GM04503 (cell line): Measurements from ENCODE around the gene NBEAL1.
"Not testable (repeated sequence)": the region's sequence is repeated elsewhere in the genome, so short reads cannot be mapped to it uniquely, and the experiment has no call there.

Experiments used
- DNase-seq: peaks from one replicate; pipeline ENCODE4 v3.0.0-alpha.2; 2012; ENCODE audit warnings: low read depth

The NBEAL1 gene

DNA sequence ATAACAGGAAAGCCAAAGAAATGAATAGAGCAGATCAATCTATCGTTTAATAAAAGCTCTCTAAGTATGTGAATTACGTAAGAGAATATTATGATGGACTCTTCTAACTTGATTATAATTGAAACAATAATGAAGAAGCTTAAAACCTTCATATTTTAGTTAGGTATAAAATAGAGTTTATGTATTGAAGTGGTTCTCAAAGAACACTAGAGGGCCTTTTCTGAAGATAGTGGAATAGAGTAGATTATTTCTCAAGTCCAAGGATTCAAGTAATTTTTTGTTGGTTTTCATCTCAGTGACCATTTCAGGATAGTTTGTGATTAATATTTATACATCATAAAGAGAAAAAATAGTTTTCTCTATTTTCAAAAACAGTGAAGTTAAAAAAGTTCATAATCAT lies 97.7 kb downstream of the NBEAL1 start:
- no peak for DNase-seq

GRCh38 chr2:203115201-203115700 lies 100.6 kb downstream of the NBEAL1 start:
- DNase-seq, result not testable (repeated sequence)

GRCh38 chr2:203122317-203122986 lies 107.8 kb downstream of the NBEAL1 start:
- DNase-seq, result no peak

DNA sequence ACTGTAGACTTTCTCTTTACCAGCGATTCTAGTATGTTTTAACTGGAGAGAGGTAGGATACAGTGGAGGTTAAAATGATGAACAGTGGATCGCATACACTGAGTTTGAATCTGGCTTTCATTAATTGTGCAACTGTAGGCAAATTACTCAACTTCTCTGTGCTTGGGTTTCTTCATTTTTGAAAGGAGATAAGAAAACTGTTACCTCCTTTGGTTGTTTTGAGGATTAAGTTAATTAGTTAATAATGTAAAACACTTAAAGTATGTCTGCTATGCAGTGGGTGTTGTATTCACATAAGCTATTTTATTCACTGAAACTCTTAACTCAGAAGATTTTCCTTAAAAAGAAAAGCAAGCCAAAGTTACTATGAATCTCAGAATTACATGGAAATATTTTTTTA lies 112.3 kb downstream of the NBEAL1 start:
- DNase-seq, result peak; percentile 5

DNA sequence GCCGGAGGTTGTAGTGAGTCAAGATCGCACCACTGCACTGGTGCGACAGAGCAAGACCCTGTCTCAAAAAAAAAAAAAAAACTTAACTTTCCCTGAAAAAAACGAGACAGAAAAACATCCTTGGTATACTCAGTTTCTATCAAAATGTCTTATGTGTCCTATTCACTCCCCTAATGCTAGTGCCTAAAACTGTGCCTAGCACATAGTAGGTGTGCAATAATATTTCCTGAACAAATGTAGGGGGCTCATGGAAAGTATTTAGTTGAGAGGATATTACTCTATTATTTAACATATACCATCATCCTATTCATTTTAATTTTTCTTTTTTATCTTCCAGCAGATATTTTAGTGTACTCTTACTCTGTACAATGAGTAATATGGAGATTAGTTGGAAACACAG lies 120.4 kb downstream of the NBEAL1 start:
- no peak for DNase-seq

- no peak for DNase-seq
Measured at GRCh38 chr2:203143391-203143790, 128.7 kb downstream of the NBEAL1 start.

- no peak for DNase-seq
Measured at GRCh38 chr2:203149194-203149593, 134.5 kb downstream of the NBEAL1 start.

- no peak for DNase-seq
Measured at GRCh38 chr2:203155406-203155805, 140.7 kb downstream of the NBEAL1 start.

DNA sequence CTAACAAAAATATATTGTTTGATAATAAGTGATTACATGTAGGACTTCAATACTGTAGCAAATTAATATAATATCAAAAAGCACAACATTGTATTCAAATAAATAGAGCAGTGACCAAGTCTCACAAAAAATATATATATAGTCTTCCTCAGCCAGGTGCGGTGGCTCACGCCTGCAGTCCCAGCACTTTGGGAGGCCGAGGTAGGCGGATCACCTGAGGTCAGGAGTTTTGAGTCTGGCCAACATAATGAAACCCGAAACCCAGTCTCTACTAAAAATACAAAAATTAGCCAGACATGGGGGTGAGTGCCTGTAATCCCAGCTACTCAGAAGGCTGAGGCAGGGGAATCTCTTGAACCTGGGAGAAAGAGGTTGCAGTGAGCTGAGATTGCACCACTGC lies 148.0 kb downstream of the NBEAL1 start:
- DNase-seq, result not testable (repeated sequence)

- peak; percentile 3 for DNase-seq
Measured at GRCh38 chr2:203164311-203164935, 149.7 kb downstream of the NBEAL1 start.

GRCh38 chr2:203167751-203168150 lies 153.1 kb downstream of the NBEAL1 start:
- no peak for DNase-seq

DNA sequence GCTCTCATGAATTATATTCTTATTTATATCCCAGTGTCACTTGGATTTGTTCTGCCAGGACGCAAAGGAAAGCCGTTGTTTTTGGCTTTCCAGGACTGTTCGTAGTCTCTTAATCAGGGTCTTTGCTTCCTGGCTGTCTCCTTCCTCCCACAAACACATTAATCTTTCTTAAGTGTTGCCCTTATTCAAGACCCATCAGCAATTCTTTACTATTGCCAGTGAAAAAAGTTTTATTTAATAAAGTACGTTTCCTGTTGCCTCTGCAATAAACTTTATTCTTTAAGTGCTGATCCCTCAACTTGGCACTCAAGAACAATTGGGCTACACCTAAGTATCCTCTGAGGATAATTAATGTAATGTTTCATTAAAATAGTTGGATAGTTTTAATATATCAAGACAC lies 155.8 kb downstream of the NBEAL1 start:
- DNase-seq, result no peak

DNA sequence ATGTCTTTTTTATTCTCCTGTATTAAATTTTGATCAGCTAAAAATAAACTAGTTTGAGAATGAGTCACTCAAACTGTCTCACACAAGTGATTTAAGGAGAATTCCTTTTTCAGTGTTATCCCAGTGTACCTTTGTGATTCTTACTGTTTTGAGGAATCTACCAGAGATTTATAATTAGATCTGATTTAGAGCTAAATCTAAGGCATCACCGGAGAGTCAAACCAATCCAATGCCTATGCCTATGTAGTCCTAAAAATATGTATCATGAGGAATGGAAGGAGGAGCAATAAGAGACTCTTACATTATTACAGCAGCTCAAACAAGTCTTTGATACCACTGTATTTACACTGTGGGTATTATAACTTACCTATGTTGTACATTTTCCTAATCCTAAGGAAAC lies 160.7 kb downstream of the NBEAL1 start:
- no peak for DNase-seq

DNA sequence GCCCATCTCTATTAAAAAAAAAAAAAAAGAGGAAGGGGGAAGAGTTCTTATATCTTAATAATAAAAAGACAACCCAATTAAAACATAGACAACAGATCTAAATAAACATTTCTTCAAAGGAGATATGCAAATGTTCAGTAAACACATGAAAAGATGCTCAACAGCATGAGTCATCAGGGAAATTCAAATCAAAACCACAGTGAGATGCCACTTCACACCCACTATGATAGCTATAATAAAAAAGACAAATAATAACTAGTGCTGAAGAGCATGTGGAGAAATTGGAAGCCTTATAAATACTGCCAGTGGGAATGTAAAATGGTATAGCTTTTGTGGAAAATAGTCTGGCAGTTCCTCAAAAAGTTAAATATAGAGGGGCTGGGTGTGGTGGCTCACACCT lies 162.7 kb downstream of the NBEAL1 start:
- peak; percentile 9 for DNase-seq

DNA sequence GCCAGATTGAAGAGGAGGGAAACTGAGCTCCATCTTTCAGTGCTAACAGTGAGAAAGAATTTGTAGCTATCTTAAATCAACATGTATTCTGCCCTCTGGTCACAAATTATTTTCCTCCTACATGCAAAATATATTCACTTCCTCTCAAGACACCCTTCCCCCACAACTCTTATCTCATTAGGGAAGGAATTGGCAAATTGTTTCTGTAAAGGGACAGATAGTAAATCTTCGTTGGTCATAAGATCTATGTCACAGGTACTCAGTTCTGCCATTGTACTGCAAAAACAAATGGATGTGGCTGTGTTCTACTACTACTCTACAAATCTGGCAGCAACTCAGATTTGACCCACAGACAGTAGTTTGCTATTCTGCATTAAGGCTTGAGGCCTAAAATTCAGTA lies 171.2 kb downstream of the NBEAL1 start:
- no peak for DNase-seq

DNA sequence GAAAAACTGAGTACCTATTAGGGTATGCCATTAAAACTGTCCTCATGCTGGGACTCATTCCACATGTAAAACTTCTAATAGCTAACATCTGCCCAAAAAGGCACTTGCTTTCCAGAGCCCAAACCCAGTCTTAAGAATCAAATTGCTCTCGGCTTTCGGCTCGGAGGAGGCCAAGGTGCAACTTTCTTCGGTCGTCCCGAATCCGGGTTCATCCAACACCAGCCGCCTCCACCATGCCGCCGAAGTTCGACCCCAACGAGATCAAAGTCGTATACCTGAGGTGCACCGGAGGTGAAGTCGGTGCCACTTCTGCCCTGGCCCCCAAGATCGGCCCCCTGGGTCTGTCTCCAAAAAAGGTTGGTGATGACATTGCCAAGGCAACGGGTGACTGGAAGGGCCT lies 175.9 kb downstream of the NBEAL1 start:
- not testable (repeated sequence) for DNase-seq

GRCh38 chr2:203191026-203191425 lies 176.4 kb downstream of the NBEAL1 start:
- DNase-seq, result not testable (repeated sequence)

- DNase-seq, result no peak
Measured at GRCh38 chr2:203191961-203192360, 177.3 kb downstream of the NBEAL1 start.

DNA sequence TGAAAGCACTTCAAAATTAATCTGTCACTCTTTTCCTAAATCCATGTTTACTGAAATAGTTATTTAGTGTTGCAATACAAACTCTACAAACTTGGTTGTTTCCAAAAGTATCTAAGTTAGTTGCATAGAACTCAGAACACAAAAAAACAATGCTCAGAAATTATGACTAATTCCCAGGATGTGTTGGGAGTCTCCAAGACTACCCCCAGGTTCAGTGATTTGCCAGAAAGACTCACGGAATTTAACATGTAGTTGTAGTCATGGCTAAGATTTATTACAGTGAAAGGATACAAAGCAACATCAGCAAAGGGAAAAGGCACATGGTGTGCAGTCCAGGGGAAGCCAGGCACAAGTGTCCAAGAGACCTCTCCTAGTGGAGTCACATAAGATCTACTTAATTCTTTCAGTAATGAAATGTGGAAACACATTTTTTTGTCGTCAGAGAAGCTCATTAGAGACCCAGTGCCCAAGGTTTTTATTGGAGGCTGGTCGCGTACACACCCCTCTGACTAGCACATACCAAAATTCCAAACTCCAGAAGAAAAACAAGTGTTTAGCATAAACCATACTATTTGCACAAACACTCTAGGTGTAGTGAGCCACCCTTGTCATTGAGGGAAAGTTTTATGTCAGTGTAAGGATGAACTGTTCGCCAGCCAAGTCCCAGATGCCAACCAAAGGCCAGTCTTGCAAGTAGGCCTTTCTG lies 180.8 kb downstream of the NBEAL1 start:
- DNase-seq, result no peak

DNA sequence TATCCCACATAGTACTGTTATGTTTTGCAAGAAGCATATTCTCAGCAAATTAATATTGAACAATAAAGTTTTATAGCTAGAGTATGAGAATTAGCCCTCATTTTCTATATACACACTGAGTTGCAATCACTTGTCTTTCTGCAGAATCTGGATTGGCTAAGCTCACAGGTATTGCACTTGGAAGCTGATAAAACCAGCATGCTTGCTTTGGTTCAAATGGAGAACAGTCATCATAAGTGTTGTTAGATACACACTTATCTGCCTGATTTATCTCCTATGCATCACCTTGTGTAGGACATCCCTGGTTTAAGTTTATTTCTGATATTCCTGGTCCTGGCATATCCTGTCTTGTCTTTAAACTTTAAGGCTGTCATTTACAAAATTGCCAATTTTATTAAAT lies 186.2 kb downstream of the NBEAL1 start:
- no peak for DNase-seq

DNA sequence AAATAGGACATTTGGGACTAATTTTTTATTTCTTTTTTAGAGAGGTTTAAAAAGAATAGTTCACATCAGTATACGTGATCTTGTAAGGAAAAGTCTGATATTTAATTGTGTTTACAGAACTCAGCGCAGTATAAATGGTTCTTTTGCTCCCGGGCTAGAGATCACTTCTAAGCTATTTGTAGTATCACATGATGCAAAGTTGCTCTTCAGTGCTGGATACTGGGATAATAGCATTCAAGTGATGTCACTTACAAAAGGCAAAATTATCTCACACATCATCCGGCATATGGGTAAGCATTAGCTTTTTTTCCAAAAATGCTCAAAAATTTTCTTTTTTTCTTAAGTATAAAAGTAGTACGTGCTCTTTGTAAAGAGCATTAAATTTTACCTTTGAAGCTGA lies 186.8 kb downstream of the NBEAL1 start:
- no peak for DNase-seq

DNA sequence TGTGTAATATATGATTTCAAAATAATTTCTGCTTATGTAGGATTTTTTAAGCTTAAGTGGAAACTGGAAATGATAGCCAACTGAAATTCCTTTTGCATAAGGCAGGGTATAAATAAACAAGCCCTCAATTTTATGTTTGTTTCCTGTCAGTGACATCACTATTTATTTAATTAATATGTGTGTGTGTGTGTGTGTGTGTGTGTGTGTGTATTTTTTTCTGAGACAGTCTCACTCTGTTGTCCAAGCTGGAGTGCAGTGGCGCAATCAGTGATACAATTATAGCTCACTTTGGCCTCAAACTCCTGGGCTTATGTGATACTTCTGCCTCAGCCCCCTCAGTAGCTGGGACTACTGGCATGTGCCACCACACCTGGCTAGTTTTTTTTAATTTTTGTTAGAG lies 194.9 kb downstream of the NBEAL1 start:
- no peak for DNase-seq

- DNase-seq, result no peak
Measured at GRCh38 chr2:203225423-203226039, 210.9 kb downstream of the NBEAL1 start.
